K562 (cell line): ENCODE results near the gene CDC42EP1.

Experiments used
- CEBPZ ChIP-seq: fragments of 150-350 bp; IDR thresholded peaks from 2 replicates; pipeline ENCODE4 v1.6.1; 2014; ENCODE audit warnings: low read depth, mild to moderate bottlenecking, low read length, borderline replicate concordance
- SLC30A9 ChIP-seq: fragments of 250-450 bp; sonication (Bioruptor Pico); IDR thresholded peaks from 2 replicates; pipeline ENCODE4 v1.8.0; 2022; ENCODE audit warnings: mild to moderate bottlenecking, moderate library complexity
- ZBTB8A ChIP-seq: fragments of 450-650 bp; IDR thresholded peaks from 2 replicates; pipeline ENCODE4 v1.6.1; 2018; ENCODE audit warnings: mild to moderate bottlenecking, moderate library complexity; ENCODE audit not compliant: partially characterized antibody

DNA sequence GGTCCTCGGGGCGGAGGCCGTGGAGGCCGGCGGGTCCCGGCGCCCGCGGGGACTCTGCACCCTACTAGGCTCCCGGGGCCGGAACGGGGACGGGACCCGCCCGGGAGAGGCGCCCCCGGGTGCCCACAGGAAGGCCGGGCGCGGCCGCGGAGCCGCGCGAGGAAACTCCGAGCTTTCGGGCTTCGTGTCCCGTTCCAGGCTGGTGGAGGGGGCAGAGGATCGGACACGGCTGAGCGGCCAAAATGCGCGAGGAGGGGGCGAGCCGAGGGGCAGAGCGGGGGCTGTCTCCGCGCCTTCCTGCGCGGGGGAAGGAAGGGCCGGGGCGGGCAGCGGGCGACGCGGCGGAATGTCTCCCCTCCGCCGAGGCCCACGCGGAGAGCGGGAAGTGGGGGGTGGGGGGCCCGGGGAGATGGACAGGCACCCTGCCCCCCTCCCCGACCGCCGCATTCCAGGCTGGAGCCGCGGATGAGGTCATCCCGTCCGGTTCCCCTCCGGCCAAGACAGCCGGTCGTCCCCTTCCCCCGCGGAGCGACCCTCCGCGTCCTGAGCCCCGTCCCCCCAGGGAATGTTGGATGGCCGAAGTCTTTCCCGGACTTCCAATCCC is 430 bp downstream of the CDC42EP1 start:
- TF ChIP-seq ZBTB8A = no peak
- no peak for TF ChIP-seq SLC30A9 (CRISPR knock-in tag)
- TF ChIP-seq CEBPZ = no peak
